HG02588 (cell line): ENCODE data around the gene GMPPA.

Experiments
- ATAC-seq: cut with Tn5 transposase; IDR thresholded peaks from one replicate; pipeline ENCODE4 v1.9.1; 2021; ENCODE audit warnings: mild to moderate bottlenecking, moderate library complexity; ENCODE audit not compliant: unreplicated experiment

GMPPA gene

DNA sequence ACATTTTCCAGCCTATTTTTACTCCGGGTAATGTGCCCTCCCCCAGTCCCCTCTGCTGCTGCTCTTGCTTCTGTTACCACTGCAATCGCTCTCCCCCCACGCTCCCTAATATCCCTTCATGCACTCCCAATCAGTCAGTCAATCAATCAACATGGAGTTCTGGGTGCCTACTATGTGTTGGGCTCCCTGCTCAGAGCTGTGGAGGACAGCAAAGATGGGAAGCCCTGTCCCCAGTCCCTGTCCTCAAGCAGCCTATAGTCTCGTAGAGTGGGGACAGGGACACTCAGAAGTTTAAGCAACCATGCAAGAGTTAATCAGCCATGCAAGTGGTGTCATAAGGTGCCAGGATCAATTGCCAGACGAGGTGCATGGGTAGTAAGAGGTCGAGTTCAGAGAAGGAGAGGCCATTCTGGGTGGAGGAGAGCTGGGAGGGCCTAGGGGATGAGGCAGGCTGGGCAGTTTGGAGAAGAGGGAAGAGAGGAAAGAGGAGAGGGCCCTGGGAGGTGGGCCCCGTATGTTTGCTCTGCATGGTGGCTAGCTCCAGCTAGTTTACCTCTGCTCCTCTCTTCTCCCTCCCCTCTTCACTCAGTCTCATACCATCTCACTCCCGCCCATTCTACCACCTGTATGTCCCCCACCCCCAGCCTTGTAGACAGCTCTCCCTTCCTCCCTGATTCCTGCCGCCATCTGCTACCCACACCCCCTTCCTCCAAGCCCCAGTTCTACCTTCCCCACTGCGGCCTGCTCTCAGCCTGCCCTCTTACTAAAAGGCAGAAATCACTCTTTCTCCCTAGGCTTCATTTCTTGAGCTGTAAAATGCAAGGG lies 19.5 kb downstream of the GMPPA start:
- no peak for ATAC-seq

DNA sequence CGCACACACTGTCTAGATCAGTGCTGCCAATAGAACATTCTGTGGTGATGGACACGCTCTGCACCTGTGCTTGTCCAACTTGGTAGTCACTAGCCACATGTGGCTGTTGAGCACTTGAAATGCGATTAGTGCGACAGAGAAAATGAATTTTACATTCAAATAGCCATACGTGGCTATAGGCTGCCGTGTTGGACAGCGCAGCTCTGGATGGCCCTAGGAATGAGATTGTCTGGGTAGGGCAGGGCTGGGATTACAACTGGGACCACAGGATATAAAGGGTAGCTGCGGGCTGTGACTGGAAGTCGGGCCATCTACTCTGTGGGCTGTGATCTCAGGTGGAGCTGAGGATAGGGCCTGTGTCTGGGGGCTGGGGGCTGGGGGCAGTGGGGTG lies 20.8 kb downstream of the GMPPA start:
- no peak for ATAC-seq

DNA sequence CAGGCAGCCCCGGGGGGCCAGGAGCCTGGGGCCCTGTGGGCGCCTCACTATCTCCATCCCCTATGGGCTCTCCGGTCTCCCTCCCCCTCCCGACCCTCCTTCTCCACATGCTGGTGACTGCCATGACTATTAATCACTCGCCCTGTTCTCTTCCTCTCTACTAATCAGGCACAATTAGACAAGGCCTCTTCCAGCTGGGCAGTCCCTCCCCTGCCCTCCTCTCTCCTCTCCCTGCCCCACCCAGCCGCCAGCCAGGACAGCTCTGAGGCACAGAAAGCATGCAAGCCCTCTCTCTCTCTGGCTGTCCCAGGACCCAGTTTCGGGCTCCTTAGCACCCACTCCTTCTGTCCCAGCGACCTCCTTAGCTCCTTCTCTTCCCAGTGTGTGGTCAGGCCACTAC lies 21.4 kb downstream of the GMPPA start:
- no peak for ATAC-seq

DNA sequence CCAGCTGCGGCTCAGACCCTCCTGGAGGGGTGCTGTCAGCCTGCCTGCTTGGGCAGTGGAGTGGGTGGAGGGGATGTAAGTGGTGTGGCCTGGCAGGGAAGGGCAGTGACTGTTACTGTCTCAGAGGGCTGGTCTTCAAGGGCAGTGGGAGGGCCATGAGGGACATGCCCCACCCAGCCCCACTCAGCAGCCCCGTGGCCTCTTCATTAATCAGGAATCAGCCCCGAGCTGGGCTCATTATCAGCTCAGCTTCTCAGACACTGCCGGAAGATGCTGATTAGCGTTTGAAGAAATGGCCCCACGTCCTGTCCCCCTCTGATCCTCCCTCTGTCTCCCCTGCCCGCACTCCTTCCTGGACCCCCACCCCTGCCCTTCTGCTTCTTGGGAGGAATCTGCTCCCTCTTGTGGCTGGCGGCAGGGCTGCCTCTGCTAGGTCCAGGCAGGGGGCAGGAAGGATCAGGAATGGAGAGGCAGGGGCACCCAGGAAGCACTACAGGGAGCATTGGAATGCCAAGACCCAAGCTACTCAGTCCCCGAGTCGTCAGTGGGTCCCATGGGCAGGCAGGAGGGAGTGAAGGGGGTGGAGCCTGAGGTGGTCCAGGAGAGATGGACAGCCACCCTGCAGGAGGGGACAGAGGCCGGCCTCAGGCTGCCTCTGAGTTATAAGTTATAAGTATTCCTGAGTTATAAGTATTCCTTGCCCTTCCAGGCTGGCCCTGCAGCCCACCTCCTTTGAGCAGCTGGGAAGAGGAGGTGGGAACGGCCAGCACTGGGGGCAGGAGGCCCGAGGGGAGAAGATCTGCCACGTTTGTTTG lies 22.6 kb downstream of the GMPPA start:
- ATAC-seq = no peak

DNA sequence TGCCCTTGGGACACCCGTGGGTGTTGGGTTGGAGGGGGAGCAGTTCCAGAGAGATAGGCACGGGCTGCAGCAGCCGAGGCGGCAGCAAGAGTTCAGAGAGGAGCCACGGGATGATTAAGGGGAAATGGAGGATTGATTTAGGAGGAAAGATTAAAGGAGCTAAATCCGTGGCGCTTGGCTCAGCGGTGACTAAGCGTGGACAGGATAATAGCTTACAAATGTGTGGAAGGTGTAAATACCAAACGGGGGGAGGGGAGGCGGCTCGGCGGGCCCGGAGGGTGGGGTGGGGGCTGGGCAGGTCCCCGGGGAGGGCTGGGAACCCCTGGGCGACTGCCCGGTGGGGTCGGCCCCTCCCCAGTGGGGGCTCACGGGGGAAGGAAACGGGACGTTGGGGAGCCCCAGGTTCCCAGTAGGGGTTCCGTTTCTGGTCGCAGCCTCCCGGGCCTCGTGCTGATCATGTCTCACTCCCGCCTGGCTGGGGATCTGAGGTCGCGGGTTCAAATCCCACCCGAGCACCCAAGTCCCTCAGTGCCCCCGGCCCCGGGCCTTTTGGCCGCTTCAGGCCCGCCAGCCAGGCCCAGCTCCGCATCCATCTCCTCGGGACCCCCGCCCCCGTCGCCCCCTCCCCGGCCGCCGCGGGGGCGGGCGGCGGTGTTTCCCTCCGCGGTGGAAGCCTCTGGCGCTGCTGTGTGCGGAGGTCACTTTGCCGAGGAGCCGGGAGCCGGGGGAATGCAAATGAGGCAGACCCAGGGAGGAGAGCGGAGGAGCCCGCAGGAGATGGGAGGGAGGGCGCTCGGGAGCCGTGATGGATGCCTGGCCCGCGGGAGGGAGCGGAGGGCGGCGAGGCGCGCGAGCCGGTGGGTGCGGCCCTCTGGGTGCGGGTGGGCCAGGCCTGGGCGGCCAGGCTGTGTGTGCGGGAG lies 23.7 kb downstream of the GMPPA start:
- ATAC-seq = no peak

DNA sequence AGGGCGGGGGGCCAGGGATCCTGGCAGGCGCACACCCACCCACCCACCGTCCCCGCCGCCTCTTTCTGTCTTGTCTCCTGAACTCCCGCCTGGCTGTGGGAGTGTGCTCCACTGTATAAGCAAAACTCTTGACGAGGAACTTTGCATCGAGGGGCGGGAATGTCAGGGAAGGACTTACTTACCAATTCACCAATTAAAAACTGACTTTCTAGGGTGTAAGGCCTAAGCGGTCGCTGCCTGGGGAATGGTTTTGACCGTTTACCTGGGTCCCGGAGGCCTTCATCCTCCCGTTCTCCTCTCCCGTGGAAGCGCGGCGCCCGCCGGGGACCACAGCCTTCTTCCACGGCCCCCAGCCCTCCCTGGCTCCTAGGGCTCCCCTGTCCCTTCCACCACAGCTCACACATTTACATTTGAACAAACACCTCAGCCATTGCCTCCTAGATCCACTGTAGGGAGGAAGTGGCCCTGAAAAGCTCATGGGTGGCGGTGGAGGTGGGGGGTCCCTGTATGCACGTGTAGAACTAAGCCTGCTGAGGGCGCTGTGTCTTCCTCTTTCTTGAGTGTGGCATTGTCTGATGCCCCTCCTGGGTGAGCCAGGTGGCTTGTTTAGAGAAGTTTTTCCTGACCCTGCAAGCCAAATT lies 24.5 kb downstream of the GMPPA start:
- ATAC-seq = no peak

DNA sequence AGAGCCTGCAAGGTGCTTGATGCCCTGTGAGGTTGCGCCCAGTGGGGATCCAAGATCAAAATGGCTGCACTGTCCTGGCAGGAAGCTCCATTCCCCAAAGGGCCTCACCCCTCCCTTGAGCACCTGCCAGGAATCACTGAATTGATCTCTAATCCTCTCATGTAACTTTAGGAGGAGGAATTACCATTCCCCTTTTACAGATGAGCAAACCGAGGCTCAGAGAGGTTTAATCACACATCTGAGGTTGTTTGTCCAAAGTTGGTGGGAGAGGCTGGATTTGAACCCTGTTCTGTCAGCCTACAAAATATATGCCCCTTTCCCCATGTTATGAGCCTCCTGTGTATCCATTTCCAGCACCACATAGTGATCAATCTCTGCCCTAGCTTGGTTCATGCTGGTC lies 26.1 kb downstream of the GMPPA start:
- no peak for ATAC-seq

DNA sequence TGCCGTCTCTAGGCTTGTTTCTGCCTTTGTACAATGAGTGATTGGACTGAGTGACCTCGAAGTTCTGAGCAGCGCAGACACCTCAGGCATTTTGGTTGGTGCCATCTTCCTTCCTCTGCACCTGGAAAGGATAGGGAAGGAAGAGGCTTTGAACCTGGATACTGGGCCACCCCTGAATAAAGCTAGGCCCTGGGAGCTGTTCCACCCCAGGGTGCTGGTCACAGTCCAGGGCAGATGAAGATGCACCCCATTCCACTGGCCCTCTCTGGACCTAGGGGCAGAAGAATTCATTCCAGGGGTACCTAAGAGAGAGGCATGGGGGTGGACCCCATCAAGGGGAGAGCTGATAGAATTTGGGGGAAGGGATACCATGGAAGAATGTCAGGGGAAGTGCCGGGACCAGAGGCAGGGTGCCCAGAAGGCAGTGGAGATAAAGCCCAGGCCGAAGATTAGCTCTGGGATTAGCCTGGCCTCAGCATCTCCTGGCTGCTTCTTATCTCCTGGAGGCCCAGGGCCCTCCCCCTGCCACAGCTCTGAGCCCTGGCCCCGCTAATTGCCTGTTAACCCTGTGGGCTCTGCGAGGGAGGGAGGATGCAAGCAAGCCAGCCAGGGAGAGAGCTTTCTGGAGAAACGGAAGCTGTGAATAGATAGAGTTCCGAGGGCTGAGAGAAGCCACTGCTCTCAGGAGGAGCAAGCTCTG lies 27.0 kb downstream of the GMPPA start:
- no peak for ATAC-seq

DNA sequence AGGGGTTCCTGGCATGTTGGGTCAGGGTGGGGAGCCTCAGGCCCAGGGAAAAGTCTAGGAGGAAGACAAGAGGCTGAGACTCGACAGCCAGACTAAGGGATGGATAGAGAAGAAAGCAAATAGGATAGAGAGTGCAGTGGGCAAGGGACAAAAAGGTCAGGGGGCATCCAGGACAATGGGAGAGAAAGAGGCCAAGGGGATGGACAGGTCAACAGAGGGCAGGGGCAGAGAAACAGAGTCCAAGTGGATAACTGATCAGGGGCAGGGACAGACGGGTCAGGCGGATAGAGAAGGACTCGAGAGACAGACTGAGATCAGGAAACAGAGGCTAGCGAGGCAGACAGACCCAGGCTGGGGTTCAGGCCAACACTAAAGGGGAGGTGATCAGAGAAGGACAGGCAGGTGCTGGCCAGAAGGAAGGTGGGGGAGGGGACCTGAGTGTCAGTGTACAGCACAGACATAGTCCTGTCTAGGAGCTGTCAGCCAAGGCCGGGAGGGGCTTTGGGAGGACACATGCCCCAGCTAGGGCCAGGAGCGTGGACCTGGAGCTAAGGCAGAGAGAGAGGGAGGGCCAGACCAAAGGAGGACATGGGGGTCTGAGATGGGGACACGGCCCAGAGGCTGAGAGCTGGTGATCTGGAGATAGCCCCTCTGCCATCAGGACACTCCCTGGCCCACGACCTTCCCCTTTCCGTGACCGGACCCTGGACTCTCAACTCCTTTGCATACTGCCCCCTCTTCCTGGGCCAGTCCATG lies 27.8 kb downstream of the GMPPA start:
- ATAC-seq = no peak

DNA sequence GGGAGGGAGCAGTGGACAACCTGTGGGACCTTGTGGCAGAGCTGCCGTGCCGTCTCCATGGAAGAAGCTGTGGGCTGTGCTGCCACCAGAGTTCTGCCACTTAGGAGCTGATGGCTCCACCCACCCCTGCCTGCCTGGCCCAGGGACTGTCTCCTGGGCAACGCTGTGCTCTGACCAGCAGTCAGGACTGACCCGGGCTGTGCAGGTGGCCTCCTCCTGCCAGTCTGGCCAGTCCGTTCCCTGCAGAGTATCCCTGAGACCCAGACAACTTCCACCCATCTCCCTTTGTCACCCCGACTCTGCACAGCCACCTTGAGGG lies 28.3 kb downstream of the GMPPA start:
- no peak for ATAC-seq

DNA sequence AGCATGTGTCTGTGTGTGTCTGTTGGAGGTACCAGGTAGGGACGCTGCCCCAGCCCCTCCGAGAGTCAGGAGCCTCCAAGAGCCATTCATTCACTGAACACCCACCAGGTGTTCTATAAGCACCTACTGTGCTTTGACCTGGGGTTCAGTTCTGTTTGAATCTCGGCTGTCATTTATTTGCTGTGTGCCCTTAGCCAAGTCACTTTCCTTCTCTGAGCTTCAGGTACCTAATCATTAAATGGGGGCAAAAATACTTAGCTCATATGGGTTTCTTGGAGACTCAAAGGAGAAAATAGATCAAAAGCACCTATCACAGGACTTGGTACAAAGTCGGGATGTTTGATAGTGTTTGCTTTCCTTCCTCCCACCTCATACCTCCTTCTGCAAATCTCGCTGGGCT lies 28.8 kb downstream of the GMPPA start:
- ATAC-seq = no peak

DNA sequence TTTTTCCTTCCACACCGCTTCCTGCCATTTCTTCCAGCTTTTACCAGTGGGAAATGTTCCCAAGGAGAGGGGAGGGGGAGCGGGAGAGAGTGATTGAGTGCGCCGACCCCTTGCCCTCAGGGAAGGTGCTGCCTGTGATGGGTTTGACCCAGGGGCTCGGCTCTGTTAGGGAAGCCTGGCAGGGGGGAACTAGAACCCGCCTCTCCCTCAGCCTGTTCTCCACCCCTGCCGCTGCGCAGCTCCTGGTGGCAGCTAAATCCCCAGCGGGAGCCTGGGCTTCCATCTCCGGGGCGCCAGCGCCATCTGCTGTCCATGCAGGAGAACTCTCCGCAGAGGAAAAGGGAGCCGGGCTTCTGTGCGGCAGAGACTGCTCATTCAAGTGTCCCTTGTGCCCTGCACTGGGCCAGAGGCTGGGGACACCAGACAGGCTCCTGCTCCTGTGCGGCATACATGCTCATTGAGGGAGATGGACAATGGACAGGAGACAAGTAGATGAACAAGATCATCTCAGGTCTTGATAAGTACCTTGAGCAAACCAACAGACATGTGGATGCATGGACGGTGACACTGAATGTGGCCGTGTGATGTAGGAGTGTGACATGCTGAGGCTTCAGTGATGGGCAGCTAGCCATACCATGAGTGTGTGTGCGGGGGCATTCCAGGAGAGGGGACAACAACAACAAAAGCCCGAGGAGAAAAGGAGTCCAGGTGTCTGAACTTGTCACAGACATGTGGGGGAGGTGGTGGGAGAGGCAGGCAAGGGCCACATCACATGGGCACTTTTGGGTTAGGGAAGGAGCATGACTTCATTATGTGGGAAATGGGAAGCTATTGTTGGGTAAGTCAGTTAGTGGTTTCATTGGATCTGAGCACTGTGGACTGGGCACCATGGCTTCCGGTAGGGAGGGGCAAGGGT lies 31.6 kb downstream of the GMPPA start:
- ATAC-seq = peak; percentile 86

DNA sequence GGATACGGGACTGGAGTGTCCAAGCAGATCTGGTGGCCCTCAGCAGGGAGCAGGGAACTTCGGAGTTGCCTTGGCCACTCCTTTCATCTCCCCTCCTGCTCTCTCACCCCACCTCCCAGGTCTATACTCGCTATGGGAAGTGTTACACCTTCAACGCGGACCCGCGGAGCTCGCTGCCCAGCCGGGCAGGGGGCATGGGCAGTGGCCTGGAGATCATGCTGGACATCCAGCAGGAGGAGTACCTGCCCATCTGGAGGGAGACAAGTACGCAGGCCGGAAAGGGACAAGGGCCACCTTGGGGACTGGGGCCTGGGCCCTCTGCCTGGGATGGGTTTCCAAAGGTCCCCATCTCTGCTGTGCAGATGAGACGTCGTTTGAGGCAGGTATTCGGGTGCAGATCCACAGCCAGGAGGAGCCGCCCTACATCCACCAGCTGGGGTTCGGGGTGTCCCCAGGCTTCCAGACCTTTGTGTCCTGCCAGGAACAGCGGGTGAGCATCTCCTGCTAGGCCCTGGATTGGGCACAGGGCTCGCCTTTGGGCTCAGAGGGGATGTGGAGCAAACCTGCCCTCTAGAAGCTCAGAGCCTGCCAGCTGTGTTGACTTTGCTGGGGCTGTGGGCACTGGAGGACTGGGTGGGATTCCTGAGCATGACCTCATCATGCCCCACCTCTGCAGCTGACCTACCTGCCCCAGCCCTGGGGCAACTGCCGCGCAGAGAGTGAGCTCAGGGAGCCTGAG lies 33.1 kb downstream of the GMPPA start:
- ATAC-seq = no peak

DNA sequence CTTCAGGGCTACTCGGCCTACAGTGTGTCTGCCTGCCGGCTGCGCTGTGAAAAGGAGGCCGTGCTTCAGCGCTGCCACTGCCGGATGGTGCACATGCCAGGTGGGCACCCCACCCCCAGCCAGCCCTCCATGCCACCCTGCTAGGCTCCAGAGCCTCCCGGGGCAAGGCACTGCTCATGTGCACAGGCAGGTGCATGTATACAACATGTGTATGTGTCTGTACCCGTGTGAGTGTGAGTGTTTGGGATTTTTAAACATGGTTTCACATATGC lies 33.6 kb downstream of the GMPPA start:
- no peak for ATAC-seq

DNA sequence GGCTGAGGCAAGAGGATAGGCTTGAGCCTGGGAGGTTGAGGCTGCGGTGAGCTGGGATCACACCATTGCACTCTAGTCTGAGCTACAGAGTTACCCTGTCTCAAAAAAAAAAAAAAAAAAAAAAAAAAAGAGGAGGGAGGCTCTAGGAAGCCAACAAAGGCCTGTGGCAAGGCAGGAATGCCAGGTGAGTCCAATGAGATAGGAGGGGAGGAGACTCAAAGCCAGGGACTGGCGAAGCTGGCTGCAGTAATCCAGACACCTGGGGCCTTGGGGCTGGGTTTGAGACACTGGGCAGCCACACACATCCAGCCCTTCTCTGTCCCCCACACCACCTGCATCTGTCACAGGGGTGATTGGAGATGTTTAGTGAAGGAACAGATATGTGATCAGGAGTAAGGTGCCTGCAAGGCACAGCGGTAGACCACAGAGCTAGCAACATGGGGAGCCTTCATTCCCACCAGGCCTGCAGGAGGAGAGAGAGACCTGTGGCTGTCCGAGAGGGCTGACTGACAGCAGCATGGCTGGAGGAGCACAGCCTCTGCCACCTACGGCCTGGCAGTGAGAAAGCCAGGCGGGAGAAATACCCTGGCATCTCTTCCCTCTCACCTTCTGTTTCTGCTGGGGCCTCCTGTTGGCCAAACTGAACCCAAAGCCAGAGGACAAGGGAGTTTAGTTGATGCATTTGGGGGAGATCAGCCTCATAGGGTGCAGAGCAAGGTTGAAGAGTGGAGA lies 35.4 kb downstream of the GMPPA start:
- ATAC-seq = no peak

DNA sequence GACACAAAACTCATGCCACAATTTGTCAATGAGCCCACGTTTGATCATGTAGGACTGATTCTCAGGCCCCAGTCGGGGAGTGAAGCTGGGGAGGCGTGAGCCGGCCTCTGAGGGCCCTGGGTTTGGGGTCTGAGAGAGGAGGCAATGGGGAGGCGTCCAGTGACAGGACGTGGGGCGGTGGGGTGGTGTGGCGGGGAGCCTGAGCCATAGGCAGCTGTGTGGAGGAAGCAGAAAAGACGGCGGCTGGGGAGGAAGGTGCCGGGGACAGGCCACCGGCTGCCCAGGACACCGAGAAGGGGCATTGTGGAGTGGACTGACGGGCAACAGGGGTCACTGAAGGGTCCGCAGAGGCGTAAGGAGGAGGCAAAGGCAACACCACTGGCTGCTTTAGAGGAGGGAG lies 37.7 kb downstream of the GMPPA start:
- no peak for ATAC-seq

DNA sequence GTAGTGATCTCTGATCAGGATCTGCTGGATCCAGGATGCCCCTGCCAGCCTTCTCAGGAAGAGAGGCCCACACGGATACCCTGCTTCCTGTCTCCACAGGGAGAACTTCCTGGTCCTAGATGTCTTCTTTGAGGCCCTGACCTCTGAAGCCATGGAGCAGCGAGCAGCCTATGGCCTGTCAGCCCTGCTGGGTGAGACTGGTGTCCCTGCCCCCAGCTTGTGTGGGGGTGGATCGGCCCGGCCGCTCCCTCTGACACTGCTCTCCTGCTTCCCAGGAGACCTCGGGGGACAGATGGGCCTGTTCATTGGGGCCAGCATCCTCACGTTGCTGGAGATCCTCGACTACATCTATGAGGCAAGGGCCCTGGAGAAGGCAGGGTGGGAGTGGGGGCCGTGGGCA lies 38.3 kb downstream of the GMPPA start:
- no peak for ATAC-seq
